Ureter (tissue), 1 donor: ENCODE data around the gene SESN3. TPM values are rescaled to one million over a fixed set of nuclear protein-coding genes. Genes with fewer than 3 reads are reported as not detected.
"Not testable (repeated sequence)": the region's sequence is repeated elsewhere in the genome, so short reads cannot be mapped to it uniquely, and the experiment has no call there.

ENCODE experiments used
- DNase-seq: peaks from one replicate; pipeline ENCODE4 v3.0.0-alpha.2; 2020; ENCODE audit warnings: low spot score
- total RNA-seq: library from RNA; stranded (reverse); gene quantifications from one replicate; pipeline ENCODE4 v1.2.4, GENCODE V29; 2023
- donor health status: DM: yes; HTN: yes; CAD: no.

Gene SESN3
- total RNA-seq, 1 donor from 2014 or later: 35.1 TPM

DNA sequence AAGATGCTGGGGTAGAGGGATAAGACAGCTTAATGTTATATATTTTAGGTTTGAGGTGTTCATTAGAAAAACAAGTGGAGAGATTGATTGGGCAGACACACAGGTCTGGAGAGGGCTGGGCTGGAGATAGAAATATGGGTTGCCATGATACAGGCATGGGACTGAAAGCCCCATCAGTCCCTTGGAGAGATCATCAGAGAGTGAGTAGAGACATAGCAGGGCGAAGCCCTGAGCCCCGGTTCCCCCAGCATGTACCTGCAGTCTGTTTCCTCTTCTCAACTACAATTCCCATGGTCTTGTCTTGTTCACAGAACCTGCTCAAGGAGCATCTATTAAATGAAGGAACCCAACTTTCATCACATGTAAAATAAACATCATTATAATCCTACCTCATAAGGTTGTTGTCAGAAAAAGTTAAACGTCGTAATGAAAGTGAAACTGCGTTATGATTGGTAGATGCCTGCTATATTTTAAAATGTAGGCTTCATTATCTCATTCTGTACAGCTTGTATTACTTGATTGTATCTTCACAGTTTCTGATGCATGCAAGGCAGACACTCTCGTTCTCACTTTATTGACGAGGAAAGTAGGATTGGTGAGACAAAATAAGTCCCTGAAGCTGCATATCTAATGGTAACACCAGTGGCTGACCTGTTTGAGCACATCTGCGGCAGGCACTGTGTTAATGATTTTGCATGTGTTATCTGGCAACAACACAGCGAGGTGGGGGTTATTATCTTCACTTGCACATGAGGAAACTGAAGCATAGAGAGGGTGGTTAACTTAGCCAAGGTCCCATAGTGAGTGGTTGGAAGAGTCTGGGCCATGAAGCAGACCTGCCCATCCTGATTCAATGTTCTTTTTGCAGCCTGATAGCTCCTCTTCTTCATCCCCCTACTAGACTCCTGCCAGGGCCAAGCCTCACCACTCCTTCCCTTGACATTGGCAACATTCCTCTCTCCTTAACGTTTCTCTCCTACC is 77.8 kb downstream of the SESN3 start:
- no peak for DNase-seq

DNA sequence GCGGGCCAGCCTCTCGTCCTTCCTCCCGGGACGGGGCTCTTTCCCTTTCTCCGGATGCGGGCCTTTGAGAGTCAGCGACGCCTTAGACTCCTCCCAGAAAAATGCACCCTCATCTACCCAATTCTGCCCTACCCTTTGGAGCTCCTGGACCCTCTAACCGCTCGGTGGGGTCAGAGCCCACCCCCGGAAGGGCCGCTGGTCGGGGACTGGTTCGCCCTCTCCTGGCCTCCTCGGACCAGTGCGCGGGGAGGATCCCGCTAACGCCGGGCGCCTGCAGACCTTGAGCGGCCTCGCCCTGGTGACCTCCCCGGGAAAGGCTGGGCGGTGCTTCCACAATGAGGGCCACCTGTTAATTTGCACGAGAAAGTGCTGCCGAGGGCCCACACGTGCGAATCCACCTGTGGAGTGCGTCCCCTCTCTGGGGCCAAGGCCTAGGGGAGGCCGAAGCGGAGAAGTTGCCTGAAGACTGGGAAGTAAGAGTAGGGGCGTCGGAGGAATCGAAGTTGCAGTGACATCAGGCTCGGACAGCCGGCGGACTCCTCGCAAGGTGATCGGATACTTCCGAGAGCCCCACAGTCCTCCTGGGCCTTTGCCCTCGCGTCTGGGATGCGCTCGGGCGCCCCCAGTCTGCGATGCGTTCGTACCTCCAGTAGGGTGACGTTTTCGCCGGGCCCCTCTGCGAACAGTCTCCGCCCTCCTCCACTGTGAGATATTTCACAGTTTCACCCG is 79.9 kb downstream of the SESN3 start:
- DNase-seq: peak; percentile 95

- DNase-seq: no peak
Observed at GRCh38 chr11:95149651-95150364, 81.2 kb downstream of the SESN3 start.

DNA sequence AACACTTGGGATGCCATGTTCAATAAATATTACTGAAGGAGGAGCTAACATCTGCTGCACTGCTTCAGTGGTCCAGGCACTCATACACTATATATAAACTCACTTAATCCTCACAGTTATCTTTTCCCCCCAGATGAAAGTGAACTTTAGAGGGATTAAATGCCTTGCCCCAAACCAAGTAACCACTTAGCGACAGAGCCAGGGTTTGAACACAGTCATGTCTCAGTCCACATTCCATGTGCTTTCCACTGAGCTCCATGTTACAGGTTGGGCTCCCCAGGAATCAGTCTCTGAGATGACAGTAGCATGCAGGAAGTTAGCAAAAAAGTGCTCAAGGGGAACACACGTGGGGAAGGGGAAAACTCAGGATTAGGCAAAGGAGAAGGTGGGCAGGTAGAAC is 82.1 kb downstream of the SESN3 start:
- DNase-seq: no peak

GRCh38 chr11:95148406-95148805 is 82.6 kb downstream of the SESN3 start:
- DNase-seq: no peak

GRCh38 chr11:95147364-95147905 is 83.6 kb downstream of the SESN3 start:
- DNase-seq: no peak

GRCh38 chr11:95145430-95146060 is 85.5 kb downstream of the SESN3 start:
- no peak for DNase-seq

GRCh38 chr11:95144313-95145235 is 86.4 kb downstream of the SESN3 start:
- no peak for DNase-seq

DNA sequence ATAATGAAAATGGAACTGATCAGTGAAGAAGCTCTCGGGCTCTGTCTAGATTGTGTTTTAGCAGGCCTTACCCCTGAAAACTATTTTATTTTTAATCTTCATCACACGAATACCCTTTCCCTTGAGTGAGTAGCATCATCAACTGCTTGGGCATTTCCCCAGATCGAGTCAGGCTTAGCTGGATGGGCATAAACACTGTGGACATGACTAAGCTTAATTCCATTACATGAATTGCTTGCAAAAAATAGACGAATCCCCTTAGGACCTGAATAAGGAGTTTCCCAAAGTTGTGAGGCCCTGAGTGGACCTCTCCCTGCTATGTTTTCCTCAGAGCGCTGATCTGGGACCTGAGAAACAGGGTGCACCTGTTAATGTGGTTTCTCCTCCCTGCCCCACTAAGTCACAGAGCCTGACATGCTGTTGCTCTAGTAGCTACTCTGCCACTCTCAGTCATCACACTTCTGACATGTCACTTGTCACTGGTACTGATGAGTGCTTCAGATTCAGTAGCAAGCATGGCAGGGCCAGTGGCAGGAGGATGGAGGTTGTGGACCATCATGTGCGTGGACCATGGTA is 87.8 kb downstream of the SESN3 start:
- no peak for DNase-seq

DNA sequence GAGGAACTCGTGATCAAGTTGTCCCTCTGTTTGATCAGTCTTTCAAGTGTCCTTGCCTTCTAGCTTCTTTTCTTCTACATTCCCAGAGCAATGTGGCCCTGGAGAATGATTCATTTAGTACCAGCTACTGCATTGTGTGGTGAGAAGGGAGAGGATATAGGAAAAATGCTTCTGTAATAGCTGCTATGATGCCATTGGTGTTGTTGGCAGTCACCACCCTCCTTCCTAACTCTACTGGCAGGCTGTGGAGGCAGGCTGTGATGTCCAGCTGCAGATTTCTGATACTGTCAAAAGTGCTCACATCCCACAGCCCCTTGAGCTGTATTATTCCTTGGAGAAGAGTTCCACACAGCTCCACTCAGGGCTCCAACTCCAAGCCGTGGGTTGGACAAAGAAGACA is 88.6 kb downstream of the SESN3 start:
- DNase-seq: no peak

GRCh38 chr11:95140397-95141033 is 90.5 kb downstream of the SESN3 start:
- DNase-seq: no peak

DNA sequence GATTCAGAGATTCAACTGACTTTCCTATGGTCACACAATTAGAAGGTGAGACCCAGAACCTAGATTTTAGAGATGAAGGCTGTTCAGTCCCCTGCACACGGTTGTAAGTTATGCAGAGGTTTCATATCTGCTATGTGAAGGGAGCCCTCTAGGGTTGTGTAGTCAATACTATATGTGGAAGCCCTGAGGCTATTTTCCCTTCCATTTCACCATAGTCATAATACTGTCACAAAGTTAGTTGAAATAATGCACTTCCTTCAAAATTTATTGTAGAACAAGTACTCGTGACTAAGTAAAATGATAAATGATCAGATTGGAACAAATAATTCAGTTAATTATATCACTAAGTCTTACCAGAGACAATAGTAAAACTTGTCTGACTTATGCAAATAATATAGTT is 92.6 kb downstream of the SESN3 start:
- no peak for DNase-seq

DNA sequence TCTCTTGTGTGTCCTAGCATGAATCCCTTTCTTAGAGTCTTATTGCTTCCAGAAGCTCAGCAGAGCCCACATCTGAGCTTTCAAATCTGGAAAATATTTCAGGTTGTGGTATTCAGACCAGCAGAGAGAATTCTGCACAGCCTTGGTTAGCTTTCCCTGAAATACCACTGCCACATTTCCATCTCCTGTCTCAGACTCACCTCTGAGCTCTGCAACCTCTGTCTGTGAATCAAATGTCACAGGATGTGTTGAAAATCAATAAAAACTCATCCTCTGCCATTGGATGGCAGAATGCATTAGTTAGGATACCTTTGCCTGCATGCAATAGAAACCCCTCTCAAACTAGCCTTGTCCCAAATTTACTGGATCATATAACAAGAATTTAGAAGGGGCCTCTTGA is 93.7 kb downstream of the SESN3 start:
- no peak for DNase-seq

DNA sequence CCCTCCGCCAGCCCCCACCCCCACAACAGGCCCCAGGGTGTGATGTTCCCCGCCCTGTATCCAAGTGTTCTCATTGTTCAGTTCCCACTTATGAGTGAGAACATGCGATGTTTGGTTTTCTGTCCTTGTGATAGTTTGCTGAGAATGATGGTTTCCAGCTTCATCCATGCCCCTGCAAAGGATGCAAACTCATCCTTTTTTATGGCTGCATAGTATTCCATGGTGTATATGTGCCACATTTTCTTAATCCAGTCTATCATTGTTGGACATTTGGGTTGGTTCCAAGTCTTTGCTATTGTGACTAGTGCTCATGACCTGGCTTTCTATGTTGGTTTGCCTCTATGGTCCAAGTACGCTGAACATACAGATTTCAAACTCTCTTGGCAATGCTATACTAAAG is 94.3 kb downstream of the SESN3 start:
- not testable (repeated sequence) for DNase-seq

GRCh38 chr11:95135880-95136279 is 95.1 kb downstream of the SESN3 start:
- no peak for DNase-seq

- no peak for DNase-seq
Observed at GRCh38 chr11:95135155-95135554, 95.8 kb downstream of the SESN3 start.

DNA sequence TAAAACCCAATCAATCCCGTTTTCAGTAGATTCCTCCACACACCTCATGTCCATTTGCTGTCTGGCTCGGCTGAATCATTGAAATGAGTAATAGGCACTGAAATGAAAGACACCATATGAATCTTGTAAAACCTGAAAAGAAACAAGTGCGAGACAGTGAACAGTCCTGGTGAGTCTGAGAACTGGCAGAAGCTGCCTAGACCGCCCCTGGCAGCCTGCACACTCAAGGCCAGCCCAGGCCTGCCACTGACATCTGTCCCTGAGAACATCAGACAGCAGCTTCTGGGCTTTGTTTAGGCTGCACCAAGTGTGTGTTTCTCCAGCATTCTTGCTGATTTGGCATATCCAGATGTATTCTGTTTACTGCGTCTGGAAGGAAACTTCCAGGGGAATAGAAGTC is 96.5 kb downstream of the SESN3 start:
- peak; percentile 64 for DNase-seq

DNA sequence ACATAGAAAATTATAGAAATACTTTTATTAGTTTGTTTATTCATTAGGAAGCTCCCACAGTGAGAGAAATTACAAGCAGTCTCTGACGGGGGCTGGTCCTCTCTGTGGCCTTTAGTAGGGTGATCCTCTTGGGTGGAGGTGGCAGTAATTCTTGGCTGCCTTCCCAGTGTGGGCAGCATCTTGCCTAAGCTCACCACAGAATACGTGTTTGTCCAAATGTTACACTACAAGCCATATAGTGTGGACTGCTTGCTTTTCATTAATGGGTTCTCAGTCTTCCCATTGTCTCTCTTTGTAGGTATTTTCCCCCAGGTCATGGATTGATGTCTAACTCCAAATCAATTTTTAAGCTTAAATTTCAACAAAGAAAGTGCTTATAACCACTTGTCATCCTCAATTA is 98.0 kb downstream of the SESN3 start:
- DNase-seq: no peak

- no peak for DNase-seq
Observed at GRCh38 chr11:95128602-95129001, 102.4 kb downstream of the SESN3 start.

DNA sequence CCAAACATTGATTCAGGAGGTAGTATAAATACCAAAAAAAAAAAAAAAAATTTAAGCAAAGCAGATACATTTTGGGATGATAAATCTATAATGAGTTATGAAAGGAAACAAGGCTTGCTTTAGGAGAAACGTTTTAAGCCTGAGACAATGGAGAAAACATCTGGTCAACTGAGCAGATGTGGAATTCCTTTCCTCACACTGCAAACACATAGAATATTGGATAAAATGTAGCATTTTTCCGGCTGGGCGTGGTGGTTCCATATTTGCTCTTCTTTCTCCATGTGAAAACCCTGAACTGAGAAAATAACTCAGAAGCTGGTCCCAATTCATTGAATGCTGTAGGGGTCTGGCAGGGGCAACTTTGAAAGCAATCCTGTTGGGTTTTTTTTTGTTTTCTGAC is 107.4 kb downstream of the SESN3 start:
- DNase-seq: no peak
